HepG2 (cell line): ENCODE measurements around the gene VARS1. TPM values are rescaled to one million over a fixed set of nuclear protein-coding genes. Genes with fewer than 3 reads are reported as not detected.

Experiments
- ARID5B ChIP-seq: IDR thresholded peaks from 2 replicates; pipeline ENCODE4 v1.4.0; 2020; ENCODE audit warnings: mild to moderate bottlenecking, missing genetic modification reagents
- BATF2 ChIP-seq: sonication (generic); formaldehyde crosslinking; IDR thresholded peaks from 2 replicates; pipeline ENCODE4 v1.8.0; 2022; ENCODE audit warnings: mild to moderate bottlenecking, missing genetic modification reagents, moderate library complexity
- HOMEZ ChIP-seq: IDR thresholded peaks from 2 replicates; pipeline ENCODE4 v1.6.1; 2016; ENCODE audit warnings: low read depth
- MEIS1 ChIP-seq: sonication (generic); formaldehyde crosslinking; IDR thresholded peaks from 2 replicates; pipeline ENCODE4 v1.9.0; 2021; ENCODE audit warnings: mild to moderate bottlenecking, missing genetic modification reagents, moderate library complexity, borderline replicate concordance
- NFAT5 ChIP-seq: sonication (generic); formaldehyde crosslinking; IDR thresholded peaks from 2 replicates; pipeline ENCODE4 v1.4.0; 2020; ENCODE audit warnings: missing genetic modification reagents
- PAF1 ChIP-seq: IDR thresholded peaks from 2 replicates; pipeline ENCODE4 v1.6.1; 2016; ENCODE audit warnings: missing genetic modification reagents, missing compliant biosample characterization
- PRMT3 ChIP-seq: sonication (generic); formaldehyde crosslinking; IDR thresholded peaks from 2 replicates; pipeline ENCODE4 v1.8.1; 2022; ENCODE audit warnings: low read depth, mild to moderate bottlenecking, moderate library complexity, missing genetic modification reagents, borderline replicate concordance
- SALL2 ChIP-seq: sonication (generic); formaldehyde crosslinking; IDR thresholded peaks from 2 replicates; pipeline ENCODE4 v1.8.1; 2023; ENCODE audit warnings: mild to moderate bottlenecking, missing genetic modification reagents, inconsistent platforms
- THRA ChIP-seq: sonication (generic); formaldehyde crosslinking; IDR thresholded peaks from 2 replicates; pipeline ENCODE4 v1.4.0; 2020; ENCODE audit warnings: missing genetic modification reagents, borderline replicate concordance
- THYN1 ChIP-seq: sonication (generic); formaldehyde crosslinking; IDR thresholded peaks from 2 replicates; pipeline ENCODE4 v1.8.1; 2023; ENCODE audit warnings: low read depth, mild to moderate bottlenecking, moderate library complexity, missing genetic modification reagents, borderline replicate concordance
- ZFAT ChIP-seq: sonication (generic); formaldehyde crosslinking; conservative IDR thresholded peaks from 2 replicates; pipeline ENCODE4 v1.8.1; 2023; ENCODE audit warnings: missing genetic modification reagents, inconsistent platforms
- ZNF256 ChIP-seq: sonication (generic); formaldehyde crosslinking; conservative IDR thresholded peaks from 2 replicates; pipeline ENCODE4 v1.4.0; 2020; ENCODE audit warnings: missing genetic modification reagents
- ZNF558 ChIP-seq: sonication (generic); formaldehyde crosslinking; IDR thresholded peaks from 2 replicates; pipeline ENCODE4 v1.9.0; 2022; ENCODE audit warnings: mild to moderate bottlenecking, missing genetic modification reagents, borderline replicate concordance
- ZNF577 ChIP-seq: sonication (generic); formaldehyde crosslinking; IDR thresholded peaks from 2 replicates; pipeline ENCODE4 v1.4.0; 2020; ENCODE audit warnings: mild to moderate bottlenecking, low read depth, missing genetic modification reagents, borderline replicate concordance
- polyA plus RNA-seq, 8 experiments: library from polyadenylated mRNA; depleted of rRNA in 3 of 8; stranded (reverse) in 7 of 8; unstranded in 1 of 8; fragments of >200 nt; fragmentation: Illumina TruSeq in 4 of 8; extraction: Trizol in 4 of 8; gene quantifications; 2 replicates each; pipeline versions ENCODE4 v1.2.1 to v1.2.3, GENCODE V29; 2011 to 2016; ENCODE audit warnings: low read depth in 4 of 8, missing spikeins in 1 of 8, mixed read lengths in 1 of 8; ENCODE audit not compliant: insufficient read depth in 1 of 8
- total RNA-seq, 5 experiments: library from RNA; depleted of rRNA; stranded (reverse); fragments of >200 nt; fragmentation: Illumina TruSeq; extraction: Trizol; gene quantifications; 2 replicates each; pipeline ENCODE4 v1.2.3, GENCODE V29; 2016; ENCODE audit warnings: low read depth in 1 of 5

VARS1 gene
- total and polyA plus RNA-seq, 2 of the 13 experiments (the other 11 are each of a cell fraction or from before 2014, with no cell fraction given): 14.7 to 56.1 TPM

GRCh38 chr6:31834367-31835250 is 39.1 kb upstream of the VARS1 start (continued):
- TF ChIP-seq BATF2 (CRISPR knock-in tag) (no peak; the same call in 1 of the 2 replicates), THYN1 (0 out of 2 replicates have a peak, but pooled peaks have one; percentile 67), HOMEZ (CRISPR knock-in tag) (no peak; the same call in 1 of the 2 replicates), THRA (CRISPR knock-in tag) (peak; percentile 68), ZNF577 (no peak; the same call in 1 of the 2 replicates), NFAT5 (peak; percentile 37; the same call in 1 of the 2 replicates), PAF1 (peak; percentile 37; the same call in 1 of the 2 replicates), ARID5B (no peak), PRMT3 (no peak), MEIS1 (CRISPR knock-in tag) (peak; percentile 70; the same call in 1 of the 2 replicates), ZNF256 (CRISPR knock-in tag) (0 out of 2 replicates have a peak, but pooled peaks have one; percentile 7), ZFAT (peak; percentile 63), SALL2 (CRISPR knock-in tag) (peak; percentile 82), ZNF558 (peak; percentile 84; the same call in 1 of the 2 replicates)
